Fibroblast of lung (primary cell): Measurements from ENCODE around the gene WHRN. TPM values are rescaled to one million over a fixed set of nuclear protein-coding genes. Genes with fewer than 3 reads are reported as not detected.

Source experiments
- DNase-seq, 2 donors: peaks; one replicate each; pipeline versions ENCODE4 v3.0.0 to v3.0.0-alpha.2; 2010; ENCODE audit warnings: low read depth in 2 of 2
- H2AFZ ChIP-seq: 2 replicates; pipeline ENCODE4 v1.5.1; 2012; ENCODE audit warnings: low read length, control low read depth, inconsistent platforms
- H3K27ac ChIP-seq: 2 replicates; pipeline ENCODE4 v1.5.1; 2011; ENCODE audit warnings: low read length, control low read depth; ENCODE audit not compliant: insufficient read depth
- H3K27me3 ChIP-seq: 2 replicates; pipeline ENCODE4 v1.5.1; 2011; ENCODE audit warnings: mild to moderate bottlenecking, low read length; ENCODE audit not compliant: control insufficient read depth, insufficient read depth
- H3K36me3 ChIP-seq: 2 replicates; pipeline ENCODE4 v1.5.1; 2011; ENCODE audit warnings: low read length; ENCODE audit not compliant: control insufficient read depth, insufficient read depth
- H3K4me1 ChIP-seq: 2 replicates; pipeline ENCODE4 v1.5.1; 2011; ENCODE audit warnings: low read length; ENCODE audit not compliant: control insufficient read depth, insufficient read depth; ENCODE audit errors: extremely low read depth
- H3K4me2 ChIP-seq: 2 replicates; pipeline ENCODE4 v1.5.1; 2011; ENCODE audit warnings: low read length, control low read depth; ENCODE audit not compliant: insufficient read depth; ENCODE audit errors: extremely low read depth
- H3K4me3 ChIP-seq, 4 experiments: fragments of 200-600 bp in 1 of 4; sonication (generic) in 1 of 4; replicated peaks in 1 of 4; 2 replicates each; pipeline ENCODE4 v1.5.1; 2011 to 2016; ENCODE audit warnings: low read length in 4 of 4, low read depth in 3 of 4, mild to moderate bottlenecking in 3 of 4, control low read depth in 2 of 4, inconsistent platforms in 1 of 4, mixed read lengths in 1 of 4; ENCODE audit not compliant: insufficient read depth in 1 of 4; ENCODE audit errors: control extremely low read depth in 1 of 4
- H3K79me2 ChIP-seq: 2 replicates; pipeline ENCODE4 v1.5.1; 2012; ENCODE audit warnings: mild to moderate bottlenecking, low read length, inconsistent platforms; ENCODE audit not compliant: control insufficient read depth, insufficient read depth
- H3K9ac ChIP-seq: 2 replicates; pipeline ENCODE4 v1.5.1; 2011; ENCODE audit warnings: mild to moderate bottlenecking, low read length, control low read depth; ENCODE audit not compliant: insufficient read depth
- H3K9me3 ChIP-seq: 2 replicates; pipeline ENCODE4 v1.5.1; 2012; ENCODE audit warnings: low read depth, low read length; ENCODE audit not compliant: control insufficient read depth, insufficient read depth
- H4K20me1 ChIP-seq: 2 replicates; pipeline ENCODE4 v1.5.1; 2011; ENCODE audit warnings: low read length; ENCODE audit not compliant: control insufficient read depth, insufficient read depth; ENCODE audit errors: extremely low read depth
- CTCF ChIP-seq, 2 donors: IDR thresholded peaks in 1 of 2; conservative IDR thresholded peaks in 1 of 2; 1 replicate in 1 of 2; 2 replicates in 1 of 2; pipeline ENCODE4 v1.5.1; 2011 to 2012; ENCODE audit warnings: low read length in 2 of 2, control low read depth in 1 of 2, inconsistent platforms in 1 of 2, low read depth in 1 of 2, mild to moderate bottlenecking in 1 of 2
- EZH2 ChIP-seq: IDR thresholded peaks from 2 replicates; pipeline ENCODE4 v1.5.1; 2012; ENCODE audit warnings: low read length, control low read depth, mild to moderate bottlenecking; ENCODE audit errors: missing control alignments
- polyA plus RNA-seq, 2 donors: library from polyadenylated mRNA; depleted of rRNA in 1 of 2; stranded (reverse) in 1 of 2; unstranded in 1 of 2; fragments of >200 nt; gene quantifications; 2 replicates each; pipeline ENCODE4 v1.2.1, GENCODE V29; 2011 to 2012; ENCODE audit warnings: missing spikeins in 1 of 2
- total RNA-seq: library from RNA; depleted of rRNA; stranded (reverse); fragments of >200 nt; gene quantifications from 2 replicates; pipeline ENCODE4 v1.2.1, GENCODE V29; 2014

WHRN gene
- total and polyA plus RNA-seq, 2 donors (not counting 1 experiment from before 2014, with no cell fraction given): 0.16 to 1.8 TPM

GRCh38 chr9:114448706-114449105, 56.6 kb downstream of the WHRN start:
- no peak for TF ChIP-seq EZH2
- TF ChIP-seq CTCF (conservative IDR thresholded peaks at IDR 0.05 in 1 of 2, IDR thresholded peaks at IDR 0.05 in 1 of 2; ENCODE audit: low read depth in 1 of 2, low read length in 2 of 2): no peak
- Histone ChIP-seq H3K4me1 (no peaks in the 10 kb centered on the region), H3K36me3 (no peaks in the 10 kb centered on the region), H3K4me3 (no peak overlapping the region), H3K4me2 (no peak overlapping the region), H3K9ac (no peak overlapping the region), H2AFZ (no peak overlapping the region), H3K79me2 (no peaks in the 10 kb centered on the region), H4K20me1 (no peaks in the 10 kb centered on the region), H3K9me3 (no peaks in the 10 kb centered on the region), H3K27me3 (no peaks in the 10 kb centered on the region), H3K27ac (no peak overlapping the region)
- peak; percentile 4 to 64 for DNase-seq

- no peaks in the 10 kb centered on the region for H4K20me1 ChIP-seq
- no peaks in the 10 kb centered on the region for H3K4me1 ChIP-seq
- H3K36me3 ChIP-seq: no peaks in the 10 kb centered on the region
- TF ChIP-seq CTCF (conservative IDR thresholded peaks at IDR 0.05 in 1 of 2, IDR thresholded peaks at IDR 0.05 in 1 of 2; ENCODE audit: low read depth in 1 of 2, low read length in 2 of 2): no peak
- no peak for TF ChIP-seq EZH2
- H3K9ac ChIP-seq: no peak overlapping the region
- H3K27me3 ChIP-seq: no peaks in the 10 kb centered on the region
- H3K27ac ChIP-seq: no peak overlapping the region
- no peaks in the 10 kb centered on the region for H3K79me2 ChIP-seq
- DNase-seq: no peak
- H2AFZ ChIP-seq: no peak overlapping the region
- no peak overlapping the region for H3K4me2 ChIP-seq
- H3K4me3 ChIP-seq: no peak overlapping the region
- H3K9me3 ChIP-seq: no peaks in the 10 kb centered on the region
Measured at GRCh38 chr9:114446672-114447450, 58.4 kb downstream of the WHRN start.

- H3K4me1 ChIP-seq: no peaks in the 10 kb centered on the region
- no peak for TF ChIP-seq CTCF (conservative IDR thresholded peaks at IDR 0.05 in 1 of 2, IDR thresholded peaks at IDR 0.05 in 1 of 2; ENCODE audit: low read depth in 1 of 2, low read length in 2 of 2)
- TF ChIP-seq EZH2: no peak
- H3K4me3 ChIP-seq: no peak overlapping the region
- H3K4me2 ChIP-seq: no peak overlapping the region
- H2AFZ ChIP-seq: no peak overlapping the region
- H3K9ac ChIP-seq: no peak overlapping the region
- H3K36me3 ChIP-seq: no peaks in the 10 kb centered on the region
- H3K27me3 ChIP-seq: no peaks in the 10 kb centered on the region
- DNase-seq: peak; percentile 15 to 70
- H3K27ac ChIP-seq: no peak overlapping the region
- H3K79me2 ChIP-seq: no peaks in the 10 kb centered on the region
- no peaks in the 10 kb centered on the region for H4K20me1 ChIP-seq
- H3K9me3 ChIP-seq: no peaks in the 10 kb centered on the region
Measured at GRCh38 chr9:114446036-114446435, 59.2 kb downstream of the WHRN start.
